Thymus (tissue), 11 donors: ENCODE measurements around the gene TRIM24. TPM values are rescaled to one million over a fixed set of nuclear protein-coding genes. Genes with fewer than 3 reads are reported as not detected.

ENCODE experiments used
- DNase-seq, 9 donors: peaks; one replicate each; pipeline ENCODE4 v3.0.0-alpha.2; 2013; ENCODE audit warnings: low spot score in 9 of 9, low read depth in 6 of 9, missing footprints in 1 of 9
- H3K27ac ChIP-seq, 2 donors: one replicate each; pipeline ENCODE4 v1.5.1; 2013; ENCODE audit warnings: control low read depth in 1 of 2, low read depth in 1 of 2, low read length in 1 of 2, mild to moderate bottlenecking in 1 of 2, moderate library complexity in 1 of 2
- H3K27me3 ChIP-seq, 2 donors: one replicate each; pipeline ENCODE4 v1.5.1; 2013; ENCODE audit warnings: low read length in 1 of 2; ENCODE audit not compliant: control insufficient read depth in 2 of 2, insufficient read depth in 1 of 2
- H3K36me3 ChIP-seq, 2 donors: one replicate each; pipeline ENCODE4 v1.5.1; 2013; ENCODE audit warnings: low read length in 1 of 2, mild to moderate bottlenecking in 1 of 2, moderate library complexity in 1 of 2; ENCODE audit not compliant: control insufficient read depth in 2 of 2, insufficient read depth in 2 of 2
- H3K4me1 ChIP-seq, 2 donors: one replicate each; pipeline ENCODE4 v1.5.1; 2013; ENCODE audit warnings: low read length in 2 of 2; ENCODE audit not compliant: control insufficient read depth in 2 of 2, insufficient read depth in 2 of 2
- H3K4me3 ChIP-seq, 2 donors: one replicate each; pipeline ENCODE4 v1.5.1; 2013; ENCODE audit warnings: low read length in 2 of 2, control low read depth in 1 of 2, mild to moderate bottlenecking in 1 of 2
- H3K9me3 ChIP-seq, 2 donors: one replicate each; pipeline ENCODE4 v1.5.1; 2013; ENCODE audit warnings: low read length in 1 of 2, mild to moderate bottlenecking in 1 of 2; ENCODE audit not compliant: control insufficient read depth in 2 of 2, insufficient read depth in 1 of 2
- WGBS: extraction: QIAGEN DNeasy Blood & Tissue Kit; methylation state at CpG from one replicate; pipeline ENCODE4 v1.1.7; 2013; 5-methylcytosine and 5-hydroxymethylcytosine counted together
- polyA plus RNA-seq: library from polyadenylated mRNA; stranded (reverse); fragments of 200-250 nt; gene quantifications from one replicate; pipeline ENCODE4 v1.2.3, GENCODE V29; 2013
- total RNA-seq: library from RNA; stranded (reverse); fragments of 120-200 nt; gene quantifications from one replicate; pipeline ENCODE4 v1.2.4, GENCODE V29; 2013
- donor health status: healthy.

Gene TRIM24
- total and polyA plus RNA-seq, 2 donors = 18.1 to 28.1 TPM

- DNase-seq = no peak
- H3K27ac ChIP-seq = no peak overlapping the region
- no peak overlapping the region for H3K4me3 ChIP-seq
- no peaks in the 10 kb centered on the region for H3K4me1 ChIP-seq
- 99% methylated on average over 1 of the region's 1 CpG for WGBS
- peaks cover 0 to 21% of the 10 kb centered on the region in 2 donors for H3K36me3 ChIP-seq
- peaks cover 0 to 4% of the 10 kb centered on the region in 2 donors for H3K9me3 ChIP-seq
- no peaks in the 10 kb centered on the region for H3K27me3 ChIP-seq
These were observed 40.8 kb downstream of the TRIM24 start for GRCh38 chr7:138500892-138501291.

- peaks cover 0 to 28% of the 10 kb centered on the region in 2 donors for H3K36me3 ChIP-seq
- no peak overlapping the region for H3K4me3 ChIP-seq
- H3K9me3 ChIP-seq = peaks cover 0 to 4% of the 10 kb centered on the region in 2 donors
- H3K27ac ChIP-seq = no peak overlapping the region
- no peaks in the 10 kb centered on the region for H3K4me1 ChIP-seq
- H3K27me3 ChIP-seq = no peaks in the 10 kb centered on the region
- WGBS = 90% methylated on average over 4 of the region's 4 CpGs
- DNase-seq = no peak
These were observed 42.1 kb downstream of the TRIM24 start for GRCh38 chr7:138502023-138502767.

GRCh38 chr7:138505361-138505873 is 45.4 kb downstream of the TRIM24 start:
- 98% methylated on average over 2 of the region's 2 CpGs for WGBS
- H3K27me3 ChIP-seq = no peaks in the 10 kb centered on the region
- DNase-seq = no peak

GRCh38 chr7:138506764-138507163 is 46.7 kb downstream of the TRIM24 start:
- Histone ChIP-seq H3K4me3 (no peak overlapping the region), H3K9me3 (peaks cover 0 to 7% of the 10 kb centered on the region in 2 donors), H3K4me1 (no peaks in the 10 kb centered on the region), H3K36me3 (peaks cover 11 to 48% of the 10 kb centered on the region in 2 donors), H3K27ac (no peak overlapping the region), H3K27me3 (no peaks in the 10 kb centered on the region)
- DNase-seq = no peak
- 0% methylated on average over 1 of the region's 1 CpG for WGBS

More at GRCh38 chr7:138505361-138505873, 45.4 kb downstream of the TRIM24 start:
- no peak overlapping the region for H3K27ac ChIP-seq
- no peak overlapping the region for H3K4me3 ChIP-seq
- H3K9me3 ChIP-seq = no peaks in the 10 kb centered on the region
- H3K4me1 ChIP-seq = no peaks in the 10 kb centered on the region
- H3K36me3 ChIP-seq = peaks cover 4 to 46% of the 10 kb centered on the region in 2 donors

GRCh38 chr7:138510003-138510402 is 49.9 kb downstream of the TRIM24 start:
- no peak for DNase-seq
- Histone ChIP-seq H3K36me3 (peaks cover 26 to 63% of the 10 kb centered on the region in 2 donors), H3K9me3 (peaks cover 0 to 15% of the 10 kb centered on the region in 2 donors), H3K27me3 (no peaks in the 10 kb centered on the region), H3K4me1 (no peaks in the 10 kb centered on the region), H3K27ac (no peak overlapping the region), H3K4me3 (no peak overlapping the region)
- 83% methylated on average over 3 of the region's 3 CpGs for WGBS

- H3K4me1 ChIP-seq = no peaks in the 10 kb centered on the region
- no peak overlapping the region for H3K27ac ChIP-seq
- H3K27me3 ChIP-seq = no peaks in the 10 kb centered on the region
- WGBS = over 99% methylated on average over 3 of the region's 3 CpGs
- H3K36me3 ChIP-seq = peaks cover 40 to 65% of the 10 kb centered on the region in 2 donors
- H3K4me3 ChIP-seq = no peak overlapping the region
- peaks cover 0 to 15% of the 10 kb centered on the region in 2 donors for H3K9me3 ChIP-seq
- no peak for DNase-seq
These were observed 52.2 kb downstream of the TRIM24 start for GRCh38 chr7:138512092-138512858.

GRCh38 chr7:138512885-138513284 is 52.8 kb downstream of the TRIM24 start:
- Histone ChIP-seq H3K4me3 (no peak overlapping the region), H3K4me1 (no peaks in the 10 kb centered on the region), H3K9me3 (peaks cover 0 to 15% of the 10 kb centered on the region in 2 donors), H3K36me3 (peaks cover 42 to 63% of the 10 kb centered on the region in 2 donors), H3K27me3 (no peaks in the 10 kb centered on the region), H3K27ac (no peak overlapping the region)
- WGBS = 100% methylated on average over 1 of the region's 1 CpG
- DNase-seq = no peak

- H3K4me1 ChIP-seq = no peaks in the 10 kb centered on the region
- peaks cover 0 to 15% of the 10 kb centered on the region in 2 donors for H3K9me3 ChIP-seq
- H3K4me3 ChIP-seq = no peak overlapping the region
- WGBS = 96% methylated on average over 4 of the region's 4 CpGs
- no peak for DNase-seq
- no peaks in the 10 kb centered on the region for H3K27me3 ChIP-seq
- no peak overlapping the region for H3K27ac ChIP-seq
- H3K36me3 ChIP-seq = peaks cover 42 to 59% of the 10 kb centered on the region in 2 donors
These were observed 53.3 kb downstream of the TRIM24 start for GRCh38 chr7:138513344-138513871.

GRCh38 chr7:138514044-138514443 is 54.0 kb downstream of the TRIM24 start:
- DNase-seq = no peak
- peaks cover 43 to 57% of the 10 kb centered on the region in 2 donors for H3K36me3 ChIP-seq
- 92% methylated on average over 1 of the region's 1 CpG for WGBS
- peaks cover 0 to 15% of the 10 kb centered on the region in 2 donors for H3K9me3 ChIP-seq
- no peaks in the 10 kb centered on the region for H3K4me1 ChIP-seq
- no peaks in the 10 kb centered on the region for H3K27me3 ChIP-seq
- no peak overlapping the region for H3K27ac ChIP-seq
- no peak overlapping the region for H3K4me3 ChIP-seq
